DLD1 (cell line): ENCODE data around the gene LIPK.

Experiments used
- in situ Hi-C: cut with HindIII; loops from 2 replicates; pipeline ENCODE4 v1.10.0; 2017; ENCODE audit warnings: low sequenced_read_pairs

The LIPK gene

DNA sequence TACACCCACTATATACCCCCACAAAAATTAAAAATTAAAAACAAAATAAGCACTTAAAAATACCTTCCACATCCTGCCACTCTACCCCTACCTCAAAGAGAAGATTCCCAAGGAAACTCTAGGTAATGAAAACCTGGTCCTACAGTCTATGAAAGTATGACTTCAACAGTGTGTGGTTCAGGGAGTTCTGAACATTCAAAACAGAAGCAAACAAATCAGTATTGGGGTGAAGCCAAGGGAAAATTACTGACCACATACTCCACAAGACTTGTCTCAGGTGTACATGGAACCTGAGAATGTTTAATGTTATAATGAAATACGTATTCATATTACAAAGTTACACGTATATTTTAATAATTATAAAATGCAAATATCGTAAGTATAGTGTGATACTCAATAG lies 76.2 kb downstream of the LIPK start:
- in situ Hi-C loops: no loop called here

DNA sequence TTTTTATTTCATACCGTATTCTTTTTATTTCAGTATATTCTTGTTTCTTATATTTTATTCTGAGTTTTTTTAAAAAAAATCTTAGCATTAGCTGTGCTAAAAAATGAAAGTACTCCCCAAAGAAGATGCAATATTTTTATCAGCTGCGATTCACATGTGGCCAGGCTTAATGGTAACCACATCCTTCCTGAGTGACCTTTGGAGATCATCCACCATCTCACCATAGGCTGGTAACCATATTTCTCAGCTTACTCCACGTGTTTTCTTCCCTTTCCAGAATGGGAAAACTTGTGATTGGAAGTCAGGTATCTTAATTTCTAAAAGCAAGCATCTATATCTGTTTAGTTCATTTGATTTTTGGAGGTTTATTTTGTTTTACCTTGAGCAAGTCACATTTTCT lies 77.7 kb downstream of the LIPK start:
- in situ Hi-C loops: no loop called here

GRCh38 chr10:88786032-88786770 lies 80.2 kb downstream of the LIPK start:
- in situ Hi-C loops: no loop called here

DNA sequence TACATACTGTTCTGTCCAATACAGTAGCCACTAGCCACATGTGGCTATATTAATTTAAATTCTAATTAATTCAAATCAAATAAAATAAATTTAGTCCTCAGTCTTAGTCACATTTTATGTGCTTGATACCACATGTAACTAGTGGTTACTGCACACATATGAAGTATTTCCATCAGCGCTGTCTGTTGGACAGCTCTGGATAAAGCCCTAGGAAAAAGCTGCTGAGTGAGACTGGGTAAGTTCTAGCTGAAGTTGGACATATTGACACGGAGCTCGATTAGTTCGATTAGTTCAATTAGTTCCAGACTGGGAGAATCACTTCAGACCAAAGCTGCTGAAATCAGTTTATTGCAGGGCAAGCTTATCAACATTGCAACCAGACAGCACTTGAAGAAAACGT lies 81.4 kb downstream of the LIPK start:
- in situ Hi-C loops: no loop called here

GRCh38 chr10:88788924-88789323 lies 82.9 kb downstream of the LIPK start:
- in situ Hi-C loops: no loop called here

DNA sequence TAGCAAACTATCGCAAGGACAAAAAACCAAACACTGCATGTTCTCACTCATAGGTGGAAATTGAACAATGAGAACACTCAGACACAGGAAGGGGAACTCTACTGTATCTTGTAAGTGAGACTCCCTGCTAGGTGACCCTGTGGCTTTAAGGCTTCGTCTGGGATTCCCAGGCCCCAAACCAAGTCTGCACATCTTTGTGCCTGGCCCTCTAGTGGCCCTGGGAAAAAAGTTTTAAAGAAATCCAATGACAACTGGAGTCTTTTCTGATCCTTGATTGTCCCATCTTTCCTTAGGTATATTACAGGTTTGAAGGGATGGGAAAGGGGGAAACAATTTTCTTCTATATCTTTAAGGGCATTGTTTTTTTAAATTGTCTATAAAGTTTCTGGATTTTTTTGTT lies 85.9 kb downstream of the LIPK start:
- in situ Hi-C loops: no loop called here

DNA sequence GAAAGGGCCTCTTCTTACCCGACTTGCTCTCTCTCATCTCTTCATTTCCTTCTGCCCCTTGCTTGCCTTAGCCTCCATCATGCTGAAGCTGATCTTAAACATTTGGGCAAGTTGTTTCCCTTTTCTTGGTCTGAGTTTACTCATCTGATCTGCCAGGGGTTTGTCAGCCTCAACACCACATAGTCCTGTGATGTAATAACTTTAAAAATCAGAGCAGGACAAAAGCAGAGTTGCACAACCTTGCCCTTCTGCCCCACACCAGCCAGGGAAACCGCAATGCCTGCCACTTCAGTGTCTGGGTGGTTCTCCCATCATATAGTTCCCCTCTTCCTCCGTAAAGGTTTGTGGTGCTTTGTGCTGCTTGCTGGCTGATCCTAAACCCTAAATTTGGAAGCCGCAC lies 86.6 kb downstream of the LIPK start:
- in situ Hi-C loops: no loop called here

DNA sequence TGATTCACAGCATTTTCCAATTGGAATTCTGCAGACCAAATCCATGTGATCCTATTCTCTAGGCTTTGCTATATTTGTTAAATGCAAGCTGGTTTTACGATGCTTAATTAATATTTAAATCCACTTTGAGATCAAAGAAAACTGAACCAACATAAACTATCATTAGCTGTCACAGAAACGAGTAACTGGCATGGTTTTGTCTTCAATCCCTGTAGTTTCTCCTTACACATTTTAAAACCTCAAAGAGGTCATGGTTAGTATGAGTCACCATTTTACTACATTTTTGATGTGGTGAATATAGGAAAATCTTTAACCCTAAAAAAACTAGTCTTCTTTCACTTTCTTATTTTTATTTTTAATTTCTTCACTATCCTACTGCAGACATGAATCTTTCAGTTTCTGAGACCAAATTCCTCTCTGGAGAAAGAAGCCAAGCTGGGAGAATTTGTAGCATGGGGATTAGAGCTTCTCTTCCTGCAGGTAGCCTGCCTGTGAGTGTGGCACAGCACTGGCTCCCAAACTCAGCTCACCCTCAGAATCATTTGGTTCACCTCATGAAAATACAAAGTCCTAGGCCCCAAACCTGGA lies 87.8 kb downstream of the LIPK start:
- in situ Hi-C loops: no loop called here

GRCh38 chr10:88794731-88795130 lies 88.7 kb downstream of the LIPK start:
- in situ Hi-C loops: no loop called here

DNA sequence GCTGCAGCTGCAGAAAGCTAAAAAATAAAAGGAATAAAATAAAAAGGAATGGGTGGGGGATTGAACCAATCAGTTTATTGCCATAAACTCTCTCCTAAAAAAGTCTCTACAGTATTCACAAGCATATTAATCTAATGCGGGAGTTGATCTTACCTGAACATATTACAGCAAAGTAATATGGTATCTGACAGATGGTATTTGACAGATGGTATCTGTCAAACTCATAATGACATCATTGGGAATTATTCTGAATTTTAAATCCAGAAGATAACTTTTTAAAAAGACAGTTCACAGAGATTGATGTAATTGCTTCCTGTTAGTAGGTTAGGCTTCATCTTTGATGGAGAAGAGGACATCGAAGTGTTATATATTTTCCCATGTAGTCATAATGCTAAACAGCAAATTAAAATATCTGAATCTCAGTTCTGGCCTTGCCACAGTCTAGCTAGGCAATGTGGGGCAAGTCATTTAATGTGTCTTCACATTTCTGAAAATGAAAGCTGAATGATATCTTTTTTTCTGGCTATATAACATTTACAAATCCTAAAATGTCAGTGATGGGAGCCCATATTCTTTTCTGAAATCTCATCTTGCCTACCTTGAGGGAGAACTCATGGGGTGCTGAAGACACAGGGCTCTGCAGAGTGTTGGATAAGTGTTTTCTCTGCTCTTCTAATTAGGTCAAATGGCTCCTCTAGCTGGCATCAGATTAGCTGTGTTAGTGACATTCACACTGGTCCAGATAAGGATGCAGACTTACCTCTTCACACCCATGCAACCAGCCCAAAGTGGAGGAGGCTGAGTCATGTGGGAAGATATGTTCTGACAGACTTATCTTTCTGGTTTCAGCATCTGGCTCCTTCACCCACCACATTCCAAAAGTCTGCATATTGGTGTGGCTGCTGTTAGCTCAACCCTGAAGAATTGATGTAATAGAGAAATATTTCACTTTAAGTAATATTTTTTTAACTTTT lies 94.4 kb downstream of the LIPK start:
- in situ Hi-C loops: loop anchor here (10.0 kb wide), 1 partner anchor 236 kb away; no protein-coding TSS in a partner anchor
